Measurements from ENCODE around the gene GRAMD1B.

GRAMD1B gene

DNA sequence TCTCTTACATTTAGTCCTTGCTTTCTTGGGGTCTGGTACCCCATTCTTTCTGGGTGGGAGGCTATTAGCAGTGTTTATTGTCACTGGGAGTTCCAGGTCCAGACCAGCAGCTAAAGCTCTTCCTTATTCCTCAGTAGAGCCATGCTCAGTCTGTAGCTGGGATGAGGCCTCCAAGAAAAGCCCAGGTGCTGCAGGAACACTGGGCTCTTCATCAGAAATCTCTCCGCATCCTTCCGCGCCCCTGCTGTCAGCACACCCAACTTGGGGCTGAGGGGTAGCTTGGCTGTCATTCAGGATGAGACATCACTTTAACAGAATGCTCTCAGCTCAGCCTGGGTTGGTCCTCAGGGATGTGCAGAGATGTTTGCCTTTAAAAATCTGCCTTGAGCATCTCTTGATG, 97.5 kb downstream of the GRAMD1B start:
- no peak overlapping the region for H3K27ac ChIP-seq (replicated peaks)
- H3K27me3 ChIP-seq (ENCODE audit: insufficient read depth, poor library complexity, severe bottlenecking) = no peaks in the 10 kb centered on the region
- H3K4me3 ChIP-seq (replicated peaks; ENCODE audit: insufficient read depth, low read length) = no peak overlapping the region
- TF ChIP-seq SPI1 (IDR thresholded peaks at IDR 0.05; ENCODE audit: borderline replicate concordance, low read depth) = no peak
- TF ChIP-seq CTCF (IDR thresholded peaks at IDR 0.05; ENCODE audit: insufficient read depth, low read length) = no peak
- no peak for TF ChIP-seq POLR2AphosphoS5 (IDR thresholded peaks at IDR 0.05; ENCODE audit: low read depth)
- no peak for TF ChIP-seq GABPA (IDR thresholded peaks at IDR 0.05; ENCODE audit: low read depth)
- no peak for TF ChIP-seq REST (IDR thresholded peaks at IDR 0.05; ENCODE audit: insufficient replicate concordance, low read depth)
- no peak for DNase-seq (ENCODE audit: low read depth in 1 of 2, low spot score in 1 of 2)

DNA sequence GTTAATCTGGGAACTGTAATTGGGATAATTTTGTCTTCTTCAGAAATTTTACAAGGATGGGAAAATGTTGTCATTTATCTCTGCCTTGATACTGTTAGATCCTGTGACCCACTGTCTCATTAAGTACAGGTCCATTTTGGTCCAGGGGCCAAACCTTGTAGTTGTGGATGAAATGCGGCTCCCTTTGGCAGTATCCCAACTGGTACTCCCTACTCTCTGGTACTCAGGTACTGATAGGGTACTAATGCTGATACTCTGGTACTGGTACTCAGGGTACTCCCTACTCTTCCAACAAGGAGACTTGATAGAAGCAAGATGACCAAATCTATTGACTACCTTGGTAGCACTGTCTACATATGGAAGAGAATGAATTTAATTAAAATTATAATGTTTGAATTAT, 97.9 kb downstream of the GRAMD1B start:
- DNase-seq (ENCODE audit: low read depth in 1 of 2, low spot score in 1 of 2) = no peak
- Histone ChIP-seq H3K4me3 (replicated peaks; ENCODE audit: insufficient read depth, low read length) (no peak overlapping the region), H3K27me3 (ENCODE audit: insufficient read depth, poor library complexity, severe bottlenecking) (no peaks in the 10 kb centered on the region), H3K27ac (replicated peaks) (no peak overlapping the region)
- TF ChIP-seq POLR2AphosphoS5 (IDR thresholded peaks at IDR 0.05; ENCODE audit: low read depth) (no peak), GABPA (IDR thresholded peaks at IDR 0.05; ENCODE audit: low read depth) (no peak), REST (IDR thresholded peaks at IDR 0.05; ENCODE audit: insufficient replicate concordance, low read depth) (no peak), SPI1 (IDR thresholded peaks at IDR 0.05; ENCODE audit: borderline replicate concordance, low read depth) (no peak), CTCF (IDR thresholded peaks at IDR 0.05; ENCODE audit: insufficient read depth, low read length) (no peak)

DNA sequence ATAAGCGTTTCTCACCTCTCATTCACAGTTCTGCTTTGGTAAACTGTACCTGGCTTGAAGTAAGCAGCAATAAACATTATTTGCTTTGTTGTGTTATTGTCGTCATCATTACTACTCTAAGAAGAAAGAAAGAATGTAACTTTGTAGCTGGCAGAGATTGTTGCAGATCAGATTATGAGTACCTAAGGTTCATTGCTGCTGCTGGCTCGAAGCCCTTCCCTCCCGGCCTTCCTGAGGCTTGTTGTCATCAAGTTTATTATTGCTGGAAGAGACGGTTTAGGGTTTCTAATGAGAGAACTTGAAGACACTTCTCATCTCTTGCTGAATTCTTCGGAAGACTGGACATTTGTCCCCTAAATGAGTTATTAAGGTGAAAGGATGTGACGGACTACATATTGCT, 101.3 kb downstream of the GRAMD1B start:
- DNase-seq (ENCODE audit: low read depth in 1 of 2, low spot score in 1 of 2) = no peak
- H3K27ac ChIP-seq (replicated peaks) = no peak overlapping the region
- H3K4me3 ChIP-seq (replicated peaks; ENCODE audit: insufficient read depth, low read length) = no peak overlapping the region
- H3K27me3 ChIP-seq (ENCODE audit: insufficient read depth, poor library complexity, severe bottlenecking) = no peaks in the 10 kb centered on the region
- TF ChIP-seq SPI1 (IDR thresholded peaks at IDR 0.05; ENCODE audit: borderline replicate concordance, low read depth) (no peak), GABPA (IDR thresholded peaks at IDR 0.05; ENCODE audit: low read depth) (no peak), POLR2AphosphoS5 (IDR thresholded peaks at IDR 0.05; ENCODE audit: low read depth) (no peak), REST (IDR thresholded peaks at IDR 0.05; ENCODE audit: insufficient replicate concordance, low read depth) (no peak)
